Measurements from ENCODE around the gene QDPR. TPM values are rescaled to one million over a fixed set of nuclear protein-coding genes. Genes with fewer than 3 reads are reported as not detected.

The QDPR gene
- polyA plus RNA-seq, 1 donor (not counting 4 experiments of a cell fraction or from before 2014, with no cell fraction given), result 65.6 TPM

DNA sequence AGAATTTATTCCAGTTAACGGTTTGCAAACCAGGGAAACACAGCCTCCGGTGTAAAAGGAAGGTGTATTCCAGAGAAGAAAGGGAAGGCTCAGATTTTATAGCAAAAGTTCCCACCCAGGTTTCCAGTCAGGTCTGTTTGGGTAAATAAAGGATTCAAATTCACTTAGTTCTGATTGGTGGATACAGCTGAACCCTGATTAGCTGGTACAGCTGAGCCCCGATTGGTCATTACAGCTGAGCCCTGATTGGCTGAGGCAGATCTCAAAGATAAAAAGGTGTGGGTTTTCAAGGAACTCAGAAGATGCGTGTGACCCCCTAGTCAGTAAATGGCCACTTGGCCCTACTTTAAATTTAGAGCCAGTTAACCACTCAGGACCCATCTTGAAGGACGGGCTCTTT is 9.7 kb upstream of the QDPR start:
- Histone ChIP-seq H3K9me3 (ENCODE audit: control insufficient read depth, low read depth, low read length) (no peaks in the 10 kb centered on the region), H3K4me1 (ENCODE audit: control insufficient read depth, extremely low read depth, insufficient read depth, low read length) (no peaks in the 10 kb centered on the region), H3K27ac (ENCODE audit: control insufficient read depth, insufficient read depth, low read length) (no peak overlapping the region), H3K9ac (ENCODE audit: control insufficient read depth, extremely low read depth, insufficient read depth, low read length) (no peak overlapping the region), H3K4me3 (ENCODE audit: control insufficient read depth in 2 of 3, extremely low read depth in 1 of 3, insufficient read depth in 2 of 3, low read depth in 1 of 3, low read length in 3 of 3) (no peak overlapping the region), H3K36me3 (ENCODE audit: control insufficient read depth in 2 of 2, extremely low read depth in 1 of 2, insufficient read depth in 2 of 2, low read length in 2 of 2) (no peaks in the 10 kb centered on the region), H3K4me2 (ENCODE audit: control insufficient read depth, extremely low read depth, insufficient read depth, low read depth, low read length) (no peak overlapping the region), H3K27me3 (ENCODE audit: control insufficient read depth, extremely low read depth, insufficient read depth, low read length) (no peaks in the 10 kb centered on the region), H2AFZ (ENCODE audit: control insufficient read depth, low read length) (no peak overlapping the region), H4K20me1 (ENCODE audit: control insufficient read depth, extremely low read depth, insufficient read depth, low read length) (no peaks in the 10 kb centered on the region), H3K79me2 (ENCODE audit: control insufficient read depth, insufficient read depth, low read length) (no peaks in the 10 kb centered on the region), H3K9me1 (ENCODE audit: control insufficient read depth, extremely low read depth, insufficient read depth, low read length) (no peaks in the 10 kb centered on the region)
- FAIRE-seq (no peak), DNase-seq (ENCODE audit: low read depth, low spot score) (no peak)
- TF ChIP-seq EZH2 (IDR thresholded peaks at IDR 0.05; ENCODE audit: low read length) (no peak), CTCF (optimal IDR thresholded peaks at IDR 0.05 in 1 of 3, IDR thresholded peaks at IDR 0.05 in 1 of 3, conservative IDR thresholded peaks at IDR 0.05 in 1 of 3; ENCODE audit: extremely low read depth in 1 of 3, insufficient read depth in 2 of 3, low read length in 3 of 3) (no peak)
- dilution Hi-C loops (cut with MboI; ENCODE audit: extremely low pct_ligation_motif_present, low sequenced_read_pairs), result no loop called here

DNA sequence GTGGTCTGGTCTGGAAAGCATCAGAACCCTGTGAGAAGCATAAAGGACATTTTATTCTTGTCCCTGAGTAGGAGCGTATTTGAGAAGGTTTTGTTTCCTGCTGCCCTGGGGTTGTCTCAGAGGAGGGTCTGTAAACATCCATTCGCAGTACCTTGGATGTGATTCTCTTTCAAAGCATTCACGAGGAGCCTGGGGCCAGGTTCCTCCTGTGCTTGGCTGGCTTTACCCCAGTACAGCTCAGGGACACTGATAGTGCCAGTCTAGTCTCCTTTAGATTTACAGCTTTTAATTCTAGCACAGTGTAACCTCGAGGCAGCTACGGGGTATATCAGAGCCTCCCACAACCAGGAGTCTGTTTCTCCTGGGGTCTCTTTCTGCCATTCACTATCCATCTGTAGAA is 5.8 kb upstream of the QDPR start:
- TF ChIP-seq EZH2 (IDR thresholded peaks at IDR 0.05; ENCODE audit: low read length) (no peak), CTCF (optimal IDR thresholded peaks at IDR 0.05 in 1 of 3, IDR thresholded peaks at IDR 0.05 in 1 of 3, conservative IDR thresholded peaks at IDR 0.05 in 1 of 3; ENCODE audit: extremely low read depth in 1 of 3, insufficient read depth in 2 of 3, low read length in 3 of 3) (no peak)
- Histone ChIP-seq H3K27ac (ENCODE audit: control insufficient read depth, insufficient read depth, low read length) (no peak overlapping the region), H3K4me2 (ENCODE audit: control insufficient read depth, extremely low read depth, insufficient read depth, low read depth, low read length) (no peak overlapping the region), H3K9ac (ENCODE audit: control insufficient read depth, extremely low read depth, insufficient read depth, low read length) (no peak overlapping the region), H3K9me3 (ENCODE audit: control insufficient read depth, low read depth, low read length) (no peaks in the 10 kb centered on the region), H3K36me3 (ENCODE audit: control insufficient read depth in 2 of 2, extremely low read depth in 1 of 2, insufficient read depth in 2 of 2, low read length in 2 of 2) (no peaks in the 10 kb centered on the region), H3K9me1 (ENCODE audit: control insufficient read depth, extremely low read depth, insufficient read depth, low read length) (no peaks in the 10 kb centered on the region), H4K20me1 (ENCODE audit: control insufficient read depth, extremely low read depth, insufficient read depth, low read length) (no peaks in the 10 kb centered on the region), H3K79me2 (ENCODE audit: control insufficient read depth, insufficient read depth, low read length) (no peaks in the 10 kb centered on the region), H3K27me3 (ENCODE audit: control insufficient read depth, extremely low read depth, insufficient read depth, low read length) (peaks cover 4% of the 10 kb centered on the region), H2AFZ (ENCODE audit: control insufficient read depth, low read length) (no peak overlapping the region), H3K4me3 (ENCODE audit: control insufficient read depth in 2 of 3, extremely low read depth in 1 of 3, insufficient read depth in 2 of 3, low read depth in 1 of 3, low read length in 3 of 3) (no peak overlapping the region), H3K4me1 (ENCODE audit: control insufficient read depth, extremely low read depth, insufficient read depth, low read length) (peaks cover 12% of the 10 kb centered on the region)
- dilution Hi-C loops (cut with MboI; ENCODE audit: extremely low pct_ligation_motif_present, low sequenced_read_pairs), result no loop called here
- DNase-seq (ENCODE audit: low read depth, low spot score) (no peak), FAIRE-seq (no peak)
